GM19193 (cell line): ENCODE results near the gene DTNBP1.

ENCODE experiments used
- POLR2A ChIP-seq: IDR thresholded peaks from 4 replicates; pipeline ENCODE4 v1.6.1; 2011; ENCODE audit not compliant: insufficient read depth, insufficient read length; ENCODE audit errors: extremely low read depth

The DTNBP1 gene

GRCh38 chr6:15588971-15589634, 73.7 kb downstream of the DTNBP1 start:
- TF ChIP-seq POLR2A, result no peak

GRCh38 chr6:15586503-15586902, 76.3 kb downstream of the DTNBP1 start:
- no peak for TF ChIP-seq POLR2A

- TF ChIP-seq POLR2A, result no peak
These were observed 77.0 kb downstream of the DTNBP1 start for GRCh38 chr6:15585760-15586214.

- TF ChIP-seq POLR2A, result no peak
These were observed 80.3 kb downstream of the DTNBP1 start for GRCh38 chr6:15582499-15582898.

GRCh38 chr6:15581751-15582150, 81.1 kb downstream of the DTNBP1 start:
- TF ChIP-seq POLR2A, result no peak

GRCh38 chr6:15580326-15580725, 82.5 kb downstream of the DTNBP1 start:
- TF ChIP-seq POLR2A, result no peak

GRCh38 chr6:15578716-15579391, 84.0 kb downstream of the DTNBP1 start:
- no peak for TF ChIP-seq POLR2A

- no peak for TF ChIP-seq POLR2A
These were observed 85.2 kb downstream of the DTNBP1 start for GRCh38 chr6:15577550-15578171.

GRCh38 chr6:15577106-15577505, 85.7 kb downstream of the DTNBP1 start:
- no peak for TF ChIP-seq POLR2A

GRCh38 chr6:15575357-15576033, 87.3 kb downstream of the DTNBP1 start:
- no peak for TF ChIP-seq POLR2A

GRCh38 chr6:15574486-15574885, 88.3 kb downstream of the DTNBP1 start:
- no peak for TF ChIP-seq POLR2A

GRCh38 chr6:15574023-15574422, 88.8 kb downstream of the DTNBP1 start:
- no peak for TF ChIP-seq POLR2A

- TF ChIP-seq POLR2A, result no peak
These were observed 89.4 kb downstream of the DTNBP1 start for GRCh38 chr6:15573384-15573783.

GRCh38 chr6:15572296-15573016, 90.4 kb downstream of the DTNBP1 start:
- TF ChIP-seq POLR2A, result no peak

- no peak for TF ChIP-seq POLR2A
These were observed 92.7 kb downstream of the DTNBP1 start for GRCh38 chr6:15570171-15570570.
